Sigmoid colon (tissue), 4 donors: ENCODE results near the gene SLC44A5.

Source experiments
- POLR2A ChIP-seq, 2 donors: fragments of 450-650 bp; IDR thresholded peaks; one replicate each; pipeline ENCODE4 v1.6.1; 2016; ENCODE audit warnings: antibody characterized with exemption in 2 of 2, mild to moderate bottlenecking in 2 of 2, moderate library complexity in 2 of 2
- POLR2AphosphoS5 ChIP-seq, 4 donors: sonication (generic); formaldehyde crosslinking; IDR thresholded peaks; one replicate each; pipeline ENCODE4 v1.6.1; 2017; ENCODE audit warnings: antibody characterized with exemption in 4 of 4
- TF ChIP-seq, protein P1 (sequence below), 4 experiments: fragments of 450-650 bp in 3 of 4; fragments of 200-600 bp in 1 of 4; IDR thresholded peaks; one replicate each; pipeline ENCODE4 v1.5.1; 2016 to 2019; ENCODE audit warnings: antibody characterized with exemption in 4 of 4, mild to moderate bottlenecking in 3 of 4, moderate library complexity in 2 of 4

DNA sequence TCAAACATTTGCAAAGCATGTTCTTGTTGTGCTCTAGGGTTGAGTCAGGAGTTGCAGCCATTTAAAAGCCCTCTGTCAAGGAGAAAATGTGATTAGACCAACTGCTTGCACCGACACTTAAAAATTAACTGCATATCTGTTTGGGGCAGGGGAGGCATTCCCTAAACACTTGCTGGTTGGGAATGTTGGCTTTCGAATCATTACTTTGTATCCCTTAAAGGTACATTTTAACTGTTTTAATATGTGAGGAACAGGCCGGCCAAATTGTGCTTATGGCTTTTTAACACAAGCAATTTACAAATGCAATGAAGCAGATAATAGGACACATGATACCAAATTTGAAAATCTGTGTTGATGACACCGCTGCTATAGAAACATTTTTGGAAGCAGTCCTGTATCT, 317.6 kb downstream of the SLC44A5 start:
- TF ChIP-seq POLR2A (IDR thresholded peaks at IDR 0.05) (no peak), POLR2AphosphoS5 (IDR thresholded peaks at IDR 0.05) (no peak)
- TF ChIP-seq, protein P1, sequence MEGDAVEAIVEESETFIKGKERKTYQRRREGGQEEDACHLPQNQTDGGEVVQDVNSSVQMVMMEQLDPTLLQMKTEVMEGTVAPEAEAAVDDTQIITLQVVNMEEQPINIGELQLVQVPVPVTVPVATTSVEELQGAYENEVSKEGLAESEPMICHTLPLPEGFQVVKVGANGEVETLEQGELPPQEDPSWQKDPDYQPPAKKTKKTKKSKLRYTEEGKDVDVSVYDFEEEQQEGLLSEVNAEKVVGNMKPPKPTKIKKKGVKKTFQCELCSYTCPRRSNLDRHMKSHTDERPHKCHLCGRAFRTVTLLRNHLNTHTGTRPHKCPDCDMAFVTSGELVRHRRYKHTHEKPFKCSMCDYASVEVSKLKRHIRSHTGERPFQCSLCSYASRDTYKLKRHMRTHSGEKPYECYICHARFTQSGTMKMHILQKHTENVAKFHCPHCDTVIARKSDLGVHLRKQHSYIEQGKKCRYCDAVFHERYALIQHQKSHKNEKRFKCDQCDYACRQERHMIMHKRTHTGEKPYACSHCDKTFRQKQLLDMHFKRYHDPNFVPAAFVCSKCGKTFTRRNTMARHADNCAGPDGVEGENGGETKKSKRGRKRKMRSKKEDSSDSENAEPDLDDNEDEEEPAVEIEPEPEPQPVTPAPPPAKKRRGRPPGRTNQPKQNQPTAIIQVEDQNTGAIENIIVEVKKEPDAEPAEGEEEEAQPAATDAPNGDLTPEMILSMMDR (IDR thresholded peaks at IDR 0.05) = no peak
